D721Med (cell line): ENCODE data around the gene TBC1D17.

Source experiments
- DNase-seq: peaks from one replicate; pipeline ENCODE4 v3.0.0; 2011; ENCODE audit warnings: low spot score; ENCODE audit not compliant: insufficient read length
- FAIRE-seq: peaks from 2 replicates; lab custom pipeline; 2011; peaks lifted over from hg19 to GRCh38; lab: Jason Lieb, UNC
- TF ChIP-seq, protein P1 (sequence below): IDR thresholded peaks from 2 replicates; pipeline ENCODE4 v1.5.1; 2012; ENCODE audit warnings: mild to moderate bottlenecking, control low read depth; ENCODE audit not compliant: insufficient read depth; ENCODE audit errors: missing control alignments

The TBC1D17 gene

DNA sequence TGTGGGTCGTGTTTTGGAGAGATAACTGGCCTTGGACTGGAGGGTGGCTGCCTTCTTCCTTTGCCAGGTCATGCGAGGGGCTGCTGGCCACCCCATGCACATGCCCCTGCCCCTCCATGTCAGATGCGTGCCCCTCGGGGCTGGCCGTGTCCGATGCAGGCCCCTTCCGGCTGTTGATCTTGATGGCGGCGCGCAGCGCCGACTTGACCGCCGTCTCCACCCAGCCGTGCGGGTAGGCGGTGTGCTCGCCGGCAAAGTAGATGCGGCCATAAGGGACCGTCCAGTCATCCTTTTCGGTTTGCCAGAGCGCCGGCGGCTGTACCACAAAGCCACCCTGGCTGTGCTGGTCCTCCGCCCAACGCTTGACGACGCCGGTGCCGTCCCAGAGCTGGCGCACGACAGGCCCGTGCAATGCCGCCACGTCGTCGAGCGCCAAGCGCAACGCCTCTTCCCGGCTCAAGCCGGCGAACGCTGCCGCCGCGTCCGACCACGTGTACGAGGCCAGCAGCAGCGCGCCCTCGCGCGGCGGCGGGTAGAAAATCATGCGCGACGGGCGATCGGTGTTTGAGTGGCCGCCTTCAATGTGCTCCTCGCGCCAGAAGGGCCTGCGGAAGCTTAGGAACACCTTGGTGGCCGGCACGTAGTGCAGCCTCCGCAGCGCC lies 12.3 kb downstream of the TBC1D17 start:
- DNase-seq: no peak
- TF ChIP-seq, protein P1, sequence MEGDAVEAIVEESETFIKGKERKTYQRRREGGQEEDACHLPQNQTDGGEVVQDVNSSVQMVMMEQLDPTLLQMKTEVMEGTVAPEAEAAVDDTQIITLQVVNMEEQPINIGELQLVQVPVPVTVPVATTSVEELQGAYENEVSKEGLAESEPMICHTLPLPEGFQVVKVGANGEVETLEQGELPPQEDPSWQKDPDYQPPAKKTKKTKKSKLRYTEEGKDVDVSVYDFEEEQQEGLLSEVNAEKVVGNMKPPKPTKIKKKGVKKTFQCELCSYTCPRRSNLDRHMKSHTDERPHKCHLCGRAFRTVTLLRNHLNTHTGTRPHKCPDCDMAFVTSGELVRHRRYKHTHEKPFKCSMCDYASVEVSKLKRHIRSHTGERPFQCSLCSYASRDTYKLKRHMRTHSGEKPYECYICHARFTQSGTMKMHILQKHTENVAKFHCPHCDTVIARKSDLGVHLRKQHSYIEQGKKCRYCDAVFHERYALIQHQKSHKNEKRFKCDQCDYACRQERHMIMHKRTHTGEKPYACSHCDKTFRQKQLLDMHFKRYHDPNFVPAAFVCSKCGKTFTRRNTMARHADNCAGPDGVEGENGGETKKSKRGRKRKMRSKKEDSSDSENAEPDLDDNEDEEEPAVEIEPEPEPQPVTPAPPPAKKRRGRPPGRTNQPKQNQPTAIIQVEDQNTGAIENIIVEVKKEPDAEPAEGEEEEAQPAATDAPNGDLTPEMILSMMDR: no peak
- FAIRE-seq: no peak

GRCh38 chr19:49890349-49891311 lies 13.1 kb downstream of the TBC1D17 start:
- DNase-seq: no peak
- no peak for FAIRE-seq
- TF ChIP-seq, protein P1: no peak

- FAIRE-seq (no peak), DNase-seq (no peak)
- TF ChIP-seq, protein P1: no peak
Measured at GRCh38 chr19:49891393-49891792, 13.9 kb downstream of the TBC1D17 start.

DNA sequence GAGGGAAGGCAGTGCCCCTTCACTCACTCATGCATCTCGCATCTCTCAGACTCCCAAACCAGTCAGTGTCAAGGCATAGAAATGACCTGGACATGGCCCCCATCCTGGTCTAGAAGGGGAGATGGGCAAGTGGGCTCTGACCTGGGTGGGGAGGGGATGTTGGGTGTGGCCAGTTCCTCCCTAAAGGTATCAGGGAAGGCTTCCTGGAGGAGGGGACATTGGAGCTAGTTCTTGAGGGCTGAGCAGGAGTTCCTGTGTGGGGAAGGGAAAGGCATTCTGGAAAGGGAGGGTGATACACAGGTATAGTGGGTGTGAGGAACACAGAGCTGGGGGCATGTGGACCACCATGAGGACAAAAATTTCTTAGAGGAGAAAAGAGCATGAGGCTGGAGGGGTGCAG lies 15.2 kb downstream of the TBC1D17 start:
- TF ChIP-seq, protein P1: no peak
- no peak for DNase-seq
- no peak for FAIRE-seq

GRCh38 chr19:49894011-49894664 lies 16.6 kb downstream of the TBC1D17 start:
- no peak for DNase-seq
- TF ChIP-seq, protein P1: no peak
- FAIRE-seq: no peak

DNA sequence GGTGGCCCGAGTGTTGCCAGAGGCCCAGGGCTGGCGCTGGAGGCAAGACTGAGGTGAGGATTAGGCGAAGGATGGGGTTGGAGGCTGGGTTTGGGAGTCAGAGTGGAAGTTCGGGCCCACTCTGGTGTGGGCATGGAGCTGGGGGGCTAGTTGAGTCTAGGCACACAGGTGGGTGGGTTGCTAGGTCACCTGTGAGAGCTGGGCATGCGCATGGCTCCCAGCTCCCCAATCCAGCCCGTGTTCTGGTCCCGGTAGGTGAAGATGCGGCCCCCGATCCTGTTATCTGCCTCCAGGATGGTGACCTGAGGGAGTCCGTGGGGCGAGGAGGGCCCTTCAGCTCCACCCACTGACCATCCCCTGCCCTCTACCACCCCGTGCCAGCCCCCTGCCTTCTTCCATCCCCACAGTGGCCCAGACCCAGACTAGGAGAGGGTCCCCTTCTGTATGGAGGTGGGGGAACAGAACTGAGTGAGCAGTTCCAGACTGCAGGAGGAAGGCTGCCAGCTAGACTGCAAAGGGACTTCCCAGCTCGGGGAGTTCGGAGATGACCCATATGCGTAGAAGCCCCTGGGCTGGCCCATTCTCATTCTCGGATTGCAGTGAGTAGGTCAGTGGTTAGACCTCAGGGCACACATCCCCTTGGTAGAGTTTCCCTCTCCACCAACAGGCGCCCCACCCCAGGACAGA lies 17.5 kb downstream of the TBC1D17 start:
- FAIRE-seq: no peak
- DNase-seq: no peak
- TF ChIP-seq, protein P1: no peak
